Measurements from ENCODE around the gene BCL2L13.

BCL2L13 gene

DNA sequence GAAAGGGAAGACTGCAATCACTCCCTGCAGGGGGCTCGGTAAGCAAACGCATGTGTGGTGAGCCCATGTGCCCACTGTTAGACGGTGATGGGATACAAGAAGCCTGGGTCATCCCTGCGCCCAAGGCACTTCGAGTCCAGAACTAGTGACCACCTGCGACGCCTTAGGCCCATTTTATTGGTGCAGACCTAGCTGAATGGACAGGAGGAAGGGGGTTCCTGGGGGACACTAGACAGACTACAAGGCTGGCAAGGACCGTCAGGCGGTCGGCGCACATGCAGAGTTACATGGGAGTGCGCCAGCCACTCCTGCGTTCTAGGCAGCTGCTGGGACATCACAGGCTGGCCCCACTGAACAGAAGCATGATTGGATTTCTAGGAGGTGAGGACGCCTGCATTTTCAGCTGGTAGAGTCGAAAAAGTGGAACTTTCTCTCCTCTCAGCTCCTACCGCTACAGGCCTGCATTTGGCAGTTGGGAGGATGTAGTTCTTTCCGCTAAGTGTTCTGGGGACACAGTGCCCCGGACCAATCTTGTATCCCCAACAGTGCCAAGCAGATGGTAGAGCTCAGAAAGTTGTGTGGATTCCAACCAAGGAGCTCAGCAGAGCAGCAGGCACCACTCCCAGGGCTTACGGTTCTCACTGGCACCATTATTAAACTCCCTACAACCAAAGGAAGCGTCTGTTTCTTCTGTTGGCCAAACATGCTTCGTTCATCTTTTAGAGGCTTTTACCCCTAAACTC, 100.0 kb downstream of the BCL2L13 start:
- no peak for FAIRE-seq
- DNase-seq (ENCODE audit: insufficient read length, low spot score), result no peak
- TF ChIP-seq POLR2A (IDR thresholded peaks at IDR 0.05; ENCODE audit: low read depth, low read length), result no peak

DNA sequence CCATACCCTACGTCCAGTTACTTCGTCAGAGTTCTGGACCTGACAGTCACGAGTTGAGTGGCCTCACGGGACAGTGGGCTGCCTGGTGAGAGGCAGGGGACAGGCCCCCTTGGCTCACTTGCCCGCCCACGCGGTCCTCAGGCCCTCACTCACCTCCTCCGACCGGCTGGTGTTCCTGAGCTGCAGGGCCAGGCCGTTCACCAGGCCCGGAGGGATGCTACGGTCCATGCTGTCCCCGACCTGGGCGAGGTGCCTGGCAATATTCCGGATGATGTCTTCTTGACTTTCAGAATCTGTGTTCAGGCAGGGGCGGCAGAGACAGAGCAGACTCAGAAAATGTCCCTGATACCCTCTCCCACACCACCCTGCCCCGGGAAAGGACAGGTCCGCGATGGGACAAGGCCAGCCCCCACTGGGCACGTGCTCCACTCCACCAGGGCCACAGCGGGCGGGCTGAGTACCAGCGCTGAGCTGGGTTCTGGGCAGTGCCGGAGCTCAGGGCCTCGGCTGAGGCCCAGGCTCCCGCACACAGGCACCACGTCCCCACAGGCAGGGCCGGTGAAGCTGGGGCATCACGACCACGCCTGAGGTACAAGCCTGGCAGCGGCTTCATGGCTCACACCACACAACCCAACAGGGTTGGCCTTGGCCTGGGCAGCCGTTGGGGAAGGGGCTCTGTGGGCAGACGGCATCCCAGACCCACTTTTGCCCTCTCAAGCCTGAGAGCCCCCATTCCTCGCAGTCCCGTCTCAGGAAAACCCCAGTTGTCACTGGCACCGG, 100.8 kb downstream of the BCL2L13 start:
- DNase-seq (ENCODE audit: insufficient read length, low spot score) (no peak), FAIRE-seq (no peak)
- no peak for TF ChIP-seq POLR2A (IDR thresholded peaks at IDR 0.05; ENCODE audit: low read depth, low read length)

DNA sequence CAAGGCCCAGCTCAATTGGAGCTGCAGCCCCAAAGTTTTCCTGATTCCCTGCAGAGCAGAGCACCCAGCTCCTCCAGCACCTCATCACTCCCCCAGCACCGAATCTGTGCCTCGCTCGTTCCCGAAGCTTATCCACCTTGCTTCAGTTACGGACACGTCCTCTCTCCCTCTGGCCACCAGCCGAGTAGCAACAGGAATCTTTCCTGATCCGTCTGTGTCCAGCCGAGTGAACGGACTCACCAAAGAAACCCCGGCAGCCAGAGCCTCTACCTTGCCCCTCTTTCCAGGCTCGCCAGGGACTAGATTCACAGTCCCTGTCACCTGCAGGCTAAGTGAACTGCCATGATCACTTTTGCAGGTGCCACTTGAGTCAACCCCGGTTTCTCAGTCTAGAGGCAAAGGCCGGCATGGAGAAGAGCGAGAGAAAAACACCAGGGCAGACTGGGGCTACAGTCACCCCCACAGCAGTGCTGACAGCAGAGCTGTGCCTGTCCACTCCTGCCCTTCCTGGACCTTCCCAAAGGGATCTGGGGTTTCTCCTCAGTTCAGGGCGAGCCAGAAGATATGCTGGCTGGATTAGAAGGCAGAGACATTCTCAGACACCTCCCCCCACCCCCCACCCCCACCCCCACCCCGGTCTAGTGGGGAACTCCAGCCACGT, 103.4 kb downstream of the BCL2L13 start:
- DNase-seq (ENCODE audit: insufficient read length, low spot score) (no peak), FAIRE-seq (no peak)
- TF ChIP-seq POLR2A (IDR thresholded peaks at IDR 0.05; ENCODE audit: low read depth, low read length), result no peak

DNA sequence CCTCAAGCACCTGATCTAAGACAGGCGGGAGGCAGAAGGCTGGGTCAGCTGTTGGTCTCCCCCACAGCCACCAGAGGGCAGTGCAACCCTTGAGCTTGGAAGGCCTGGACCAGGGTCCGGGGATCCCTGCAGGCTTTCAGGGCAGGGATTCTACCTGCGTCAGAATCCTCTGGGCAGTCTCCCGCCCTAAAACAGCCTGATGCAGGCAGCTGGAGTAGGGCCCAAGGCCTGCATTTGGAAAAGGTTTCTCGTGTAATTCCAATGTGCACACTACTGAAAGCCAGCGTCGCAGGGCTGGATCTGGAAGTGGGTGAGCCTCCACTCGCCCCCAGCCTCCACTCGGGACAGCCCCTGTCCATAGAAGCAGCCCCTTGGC, 104.0 kb downstream of the BCL2L13 start:
- FAIRE-seq, result no peak
- peak; percentile 79 for DNase-seq (ENCODE audit: insufficient read length, low spot score)
- TF ChIP-seq POLR2A (IDR thresholded peaks at IDR 0.05; ENCODE audit: low read depth, low read length), result no peak

DNA sequence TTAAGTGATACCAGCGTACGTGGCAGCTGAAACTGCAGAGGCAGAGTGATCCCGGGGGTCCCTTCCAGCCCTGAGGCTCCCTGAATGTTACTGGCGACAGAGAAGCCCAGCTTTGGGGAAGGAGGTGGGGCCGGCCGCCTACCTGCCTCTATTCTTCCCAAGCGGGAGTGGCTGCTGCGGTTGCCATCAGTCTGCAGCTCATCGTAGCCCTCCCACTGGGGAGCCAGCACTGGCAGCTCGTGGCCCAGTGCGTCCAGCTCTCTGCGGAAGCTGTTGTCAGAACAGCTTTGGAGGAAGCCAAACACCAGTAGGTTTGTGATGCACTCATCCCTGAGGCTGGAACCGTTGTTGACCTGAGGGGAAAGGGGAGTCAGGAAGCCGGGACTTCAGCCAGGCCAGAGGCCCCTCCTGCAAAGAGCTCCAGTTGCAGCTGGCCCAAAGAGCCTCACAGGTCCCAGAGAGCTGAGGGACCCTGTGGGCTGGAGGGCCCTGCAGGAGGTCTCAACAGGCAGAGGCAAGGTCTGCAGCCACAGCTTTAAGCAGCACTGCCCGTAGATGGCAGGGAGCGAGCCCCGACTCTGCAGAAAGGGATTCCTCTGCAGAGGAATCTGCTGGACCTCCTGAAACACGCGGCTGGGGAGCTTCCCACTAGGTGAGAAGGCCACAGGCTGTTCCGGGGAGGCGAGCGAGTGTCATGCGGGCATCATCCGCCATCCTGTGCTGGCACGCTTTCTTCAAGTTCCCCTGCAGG, 105.3 kb downstream of the BCL2L13 start:
- DNase-seq (ENCODE audit: insufficient read length, low spot score) (no peak), FAIRE-seq (no peak)
- TF ChIP-seq POLR2A (IDR thresholded peaks at IDR 0.05; ENCODE audit: low read depth, low read length), result no peak

DNA sequence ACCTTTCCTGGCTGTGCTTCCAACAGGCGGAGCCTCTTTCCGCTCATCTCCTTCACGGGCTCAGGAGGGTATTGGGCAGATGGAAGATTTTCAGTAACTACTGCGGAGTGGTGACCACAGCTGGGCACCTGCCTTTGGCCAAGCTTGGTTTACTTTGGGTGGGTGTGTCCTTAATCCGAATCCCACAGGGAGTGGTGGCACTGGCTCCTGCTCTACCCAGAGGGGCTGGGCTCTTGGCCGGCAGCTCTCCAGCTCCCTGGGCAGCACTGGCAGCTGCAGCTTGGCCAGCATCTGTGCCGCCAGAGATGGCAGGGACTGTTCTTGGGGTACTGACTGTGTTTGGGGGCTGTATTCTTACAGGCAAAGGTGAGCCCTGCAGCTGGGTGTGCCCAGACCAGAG, 105.9 kb downstream of the BCL2L13 start:
- no peak for FAIRE-seq
- TF ChIP-seq POLR2A (IDR thresholded peaks at IDR 0.05; ENCODE audit: low read depth, low read length), result no peak
- DNase-seq (ENCODE audit: insufficient read length, low spot score), result no peak

DNA sequence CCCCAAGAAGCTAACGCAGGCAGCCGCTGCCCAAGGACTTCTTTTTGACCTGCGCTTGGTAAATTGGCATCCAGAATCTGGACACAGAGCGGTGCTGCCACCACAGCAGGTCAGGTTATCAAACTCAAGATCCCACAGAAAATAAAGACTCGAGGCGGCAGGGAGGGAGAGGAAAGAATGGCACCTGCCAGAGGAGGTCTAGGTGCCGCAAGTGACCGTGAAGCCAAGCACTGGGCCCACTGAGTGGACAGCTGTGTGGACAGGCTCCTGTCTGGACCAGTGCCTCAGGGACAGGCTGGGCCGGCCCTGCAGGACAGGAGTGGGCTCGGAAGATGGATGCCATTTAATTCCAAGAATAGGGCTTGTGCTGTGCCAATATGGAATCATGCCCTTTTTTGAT, 108.4 kb downstream of the BCL2L13 start:
- no peak for TF ChIP-seq POLR2A (IDR thresholded peaks at IDR 0.05; ENCODE audit: low read depth, low read length)
- DNase-seq (ENCODE audit: insufficient read length, low spot score) (no peak), FAIRE-seq (no peak)

DNA sequence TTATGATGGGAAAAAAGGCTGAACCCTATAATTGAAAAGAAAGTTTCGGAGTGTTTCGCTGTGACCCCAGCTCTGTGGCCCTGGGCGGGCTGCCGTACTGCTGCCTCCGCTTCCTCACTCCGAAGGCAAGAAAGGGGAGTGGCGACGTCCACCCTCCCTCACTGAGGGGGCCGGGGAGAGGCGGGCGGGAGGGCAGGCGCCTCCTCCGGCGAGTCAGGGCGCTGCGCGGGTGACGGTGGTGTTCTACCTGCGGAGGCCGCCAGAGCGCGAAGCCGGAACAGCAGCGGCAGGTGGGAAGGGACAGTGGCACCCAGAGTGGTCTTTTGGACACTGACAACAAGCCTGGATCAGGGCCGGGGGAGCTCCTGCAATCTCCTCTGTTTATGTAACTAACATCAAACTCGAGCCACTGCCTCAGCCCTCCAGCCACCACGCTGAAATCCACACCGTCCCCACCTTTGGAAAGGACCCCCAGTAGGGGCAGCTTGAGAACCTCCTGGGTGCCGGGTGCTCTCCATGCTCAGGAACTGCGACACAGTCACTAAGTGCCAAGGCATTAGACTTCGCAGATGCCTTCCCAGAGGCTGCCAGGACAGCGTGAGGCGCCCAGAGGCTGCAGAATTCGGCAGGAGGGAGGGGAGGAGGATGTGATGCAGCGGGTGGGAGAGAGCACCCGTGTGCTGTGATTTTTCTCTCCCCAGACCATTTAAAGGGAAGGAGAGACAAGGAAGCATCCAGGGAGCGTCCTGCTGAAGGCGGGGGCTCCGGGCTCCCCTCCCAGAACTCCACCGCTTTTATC, 110.2 kb downstream of the BCL2L13 start:
- TF ChIP-seq POLR2A (IDR thresholded peaks at IDR 0.05; ENCODE audit: low read depth, low read length), result no peak
- DNase-seq (ENCODE audit: insufficient read length, low spot score) (no peak), FAIRE-seq (no peak)

DNA sequence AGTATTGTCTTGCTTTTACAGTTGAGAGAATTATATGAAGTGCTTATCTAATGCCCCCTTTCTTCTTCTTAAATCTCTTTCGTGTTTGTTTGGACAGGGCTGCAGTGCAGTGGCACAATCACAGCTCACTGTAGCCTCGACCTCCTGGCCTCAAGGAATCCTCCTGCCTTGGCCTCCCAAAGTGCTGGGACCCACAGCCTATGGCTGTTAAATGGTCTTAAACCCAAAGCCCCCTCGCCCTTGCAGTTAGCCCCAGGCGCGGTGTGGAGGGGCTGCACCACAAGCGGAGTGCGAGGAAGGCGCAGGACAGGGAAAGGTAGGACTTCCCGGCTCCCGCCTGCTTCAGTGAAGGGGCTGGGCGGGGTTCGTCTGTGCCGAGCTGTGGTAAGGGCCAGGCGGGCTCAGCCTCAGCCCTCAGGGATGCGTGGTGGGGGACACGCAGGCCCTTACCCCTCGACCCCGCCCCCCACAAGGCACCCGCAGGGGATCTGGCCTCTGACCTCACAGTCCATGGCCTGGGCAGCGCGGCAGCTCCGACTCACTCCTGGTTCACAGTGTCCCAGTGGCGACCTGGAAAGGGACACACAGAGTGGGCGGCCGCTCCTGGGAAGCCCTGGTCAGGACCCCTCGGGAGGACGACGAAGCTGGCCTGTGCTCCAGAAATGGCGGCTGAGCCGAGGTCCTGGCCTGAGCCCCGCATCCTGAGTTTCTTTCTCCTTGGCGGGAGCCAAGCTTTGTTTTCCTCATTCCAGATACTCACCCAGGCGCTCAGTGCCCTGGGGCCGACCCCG, 111.2 kb downstream of the BCL2L13 start:
- FAIRE-seq, result no peak
- DNase-seq (ENCODE audit: insufficient read length, low spot score), result no peak
- no peak for TF ChIP-seq POLR2A (IDR thresholded peaks at IDR 0.05; ENCODE audit: low read depth, low read length)

DNA sequence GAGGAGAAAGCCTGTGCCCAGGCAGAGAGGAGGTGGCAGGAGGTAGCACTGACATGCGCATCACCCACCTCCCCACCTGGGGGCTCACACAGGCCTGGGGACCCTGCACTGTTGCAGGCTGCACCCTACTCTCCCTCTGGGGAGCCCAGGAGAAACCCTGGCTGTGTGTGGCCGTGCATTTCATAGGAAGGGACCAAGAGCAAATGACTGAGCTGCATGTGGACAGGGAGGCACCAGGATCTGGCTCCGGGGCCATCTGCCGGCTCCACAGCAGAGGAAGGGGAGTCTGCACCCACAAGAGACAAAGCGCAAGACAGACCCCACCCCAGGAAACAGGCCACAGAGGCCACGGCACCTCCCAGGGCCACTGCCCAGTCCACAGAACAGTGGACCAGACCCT, 113.0 kb downstream of the BCL2L13 start:
- TF ChIP-seq POLR2A (IDR thresholded peaks at IDR 0.05; ENCODE audit: low read depth, low read length), result no peak
- no peak for FAIRE-seq
- no peak for DNase-seq (ENCODE audit: insufficient read length, low spot score)

DNA sequence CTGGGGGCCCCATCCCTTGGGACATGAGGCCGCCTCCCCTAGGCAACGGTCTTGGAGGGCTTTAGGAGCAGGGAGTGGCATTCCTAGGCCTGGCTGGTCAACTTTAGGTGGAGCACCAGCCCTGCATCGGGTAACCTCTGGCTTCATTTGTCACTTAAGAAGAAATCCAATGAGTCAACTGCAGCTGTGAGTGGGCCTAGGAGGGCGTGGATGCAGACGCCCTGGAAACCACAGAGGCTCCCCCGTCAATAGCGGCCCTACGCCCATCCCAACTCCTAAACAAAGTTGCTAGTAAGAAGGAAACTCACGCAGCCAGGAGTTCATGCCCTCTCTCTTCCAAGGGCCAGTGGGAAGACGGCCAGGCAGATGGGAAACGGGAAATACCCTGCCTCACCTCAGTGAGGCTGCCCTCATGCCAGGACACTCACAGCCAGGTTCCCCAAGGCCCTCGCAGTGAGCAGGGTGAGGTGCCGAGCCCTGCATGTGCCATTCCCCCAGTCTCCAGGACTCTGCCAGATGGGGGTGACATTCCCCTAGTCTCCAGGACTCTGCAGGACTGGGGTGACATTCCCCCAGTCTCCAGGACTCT, 114.9 kb downstream of the BCL2L13 start:
- DNase-seq (ENCODE audit: insufficient read length, low spot score) (peak; percentile 68), FAIRE-seq (peak; percentile 65)
- no peak for TF ChIP-seq POLR2A (IDR thresholded peaks at IDR 0.05; ENCODE audit: low read depth, low read length)

DNA sequence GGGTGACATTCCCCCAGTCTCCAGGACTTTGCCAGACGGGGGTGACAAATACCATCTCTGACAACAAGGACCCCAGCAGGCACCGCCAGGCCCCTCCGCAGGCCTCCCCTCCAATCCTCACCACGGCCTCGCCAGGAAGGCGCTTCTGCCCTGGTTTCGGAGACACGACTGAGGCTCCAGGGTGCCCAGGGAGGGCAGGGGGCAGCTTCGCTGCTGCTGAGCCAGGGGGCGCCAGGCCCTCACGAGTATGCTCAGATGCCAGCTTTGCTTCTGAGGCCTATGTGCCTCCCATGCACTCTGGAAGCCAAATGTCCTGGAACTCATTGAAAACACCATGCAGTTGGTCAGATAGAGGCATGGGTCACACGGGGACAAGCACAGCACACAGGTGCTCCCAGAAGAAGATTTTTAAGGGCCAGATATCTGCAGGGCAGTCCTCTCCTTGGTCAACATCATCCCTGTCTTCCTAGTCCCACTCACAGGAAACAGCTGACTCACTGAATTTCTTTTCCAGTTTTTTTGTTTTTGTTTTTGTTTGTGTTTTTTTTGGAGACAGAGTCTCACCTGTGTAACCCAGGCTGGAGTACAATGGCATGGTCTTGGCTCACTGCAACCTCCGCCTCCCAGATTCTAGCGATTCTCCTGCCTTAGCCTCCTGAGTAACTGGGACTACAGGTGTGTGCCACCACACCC, 115.8 kb downstream of the BCL2L13 start:
- FAIRE-seq (no peak), DNase-seq (ENCODE audit: insufficient read length, low spot score) (no peak)
- TF ChIP-seq POLR2A (IDR thresholded peaks at IDR 0.05; ENCODE audit: low read depth, low read length), result no peak

All from H54 (cell line).